Measurements from ENCODE around the gene RAP1B. TPM values are rescaled to one million over a fixed set of nuclear protein-coding genes. Genes with fewer than 3 reads are reported as not detected.
"Not testable (repeated sequence)": the region's sequence is repeated elsewhere in the genome, so short reads cannot be mapped to it uniquely, and the experiment has no call there.

RAP1B gene
- total and polyA plus RNA-seq, 2 donors from 2014 or later, result 102 to 157 TPM

DNA sequence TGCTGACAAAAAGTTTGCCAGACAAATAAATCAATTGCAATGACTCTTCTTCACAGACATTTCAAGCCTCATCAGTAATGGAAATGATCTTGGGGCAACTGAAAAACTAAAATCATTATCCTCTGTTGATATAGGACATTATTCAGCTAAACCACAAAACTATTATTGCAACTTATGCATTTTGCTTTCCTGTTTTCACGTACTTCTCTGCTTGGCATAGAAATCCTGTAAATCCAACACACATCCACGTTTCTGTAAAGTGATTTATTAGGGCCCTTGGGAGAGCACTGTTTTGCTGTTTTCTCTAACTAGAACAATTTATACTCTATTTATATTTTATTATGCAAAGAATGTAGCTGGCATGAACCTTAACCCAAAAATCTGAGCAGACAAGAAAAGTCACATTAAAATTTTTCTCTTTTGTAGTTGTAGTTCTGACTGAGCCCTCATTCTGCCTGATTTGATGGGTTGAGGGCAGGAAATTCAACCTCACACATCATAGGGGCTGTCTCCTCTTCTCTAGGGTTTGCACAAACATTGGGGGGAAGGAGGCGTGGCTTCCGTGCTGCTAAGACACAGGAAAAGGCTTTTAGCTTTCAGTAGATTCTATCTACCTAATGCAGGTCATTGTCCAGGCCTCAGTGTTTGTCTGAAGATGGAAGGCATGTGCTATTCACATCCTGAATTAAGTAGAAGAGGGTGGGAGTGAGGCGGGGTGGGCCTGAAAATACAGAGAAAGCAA is 64.6 kb downstream of the RAP1B start:
- no peak overlapping the region for H3K27ac ChIP-seq (ENCODE audit: low read depth in 2 of 2, low read length in 2 of 2)
- no peak for TF ChIP-seq CTCF (IDR thresholded peaks at IDR 0.05; ENCODE audit: borderline replicate concordance, extremely low read depth, insufficient read depth)
- no peaks in the 10 kb centered on the region for H3K4me1 ChIP-seq (ENCODE audit: control insufficient read depth in 2 of 3, insufficient read depth in 2 of 3, low read depth in 1 of 3, low read length in 3 of 3)
- H3K36me3 ChIP-seq (ENCODE audit: control insufficient read depth in 2 of 3, insufficient read depth in 3 of 3, low read length in 3 of 3), result no peaks in the 10 kb centered on the region
- DNase-seq (peak in 1 of 5 donors; percentile 23), FAIRE-seq (no peak)
- H3K9me3 ChIP-seq (ENCODE audit: control insufficient read depth in 2 of 3, insufficient read depth in 1 of 3, low read length in 3 of 3), result no peaks in the 10 kb centered on the region
- H3K27me3 ChIP-seq (ENCODE audit: control insufficient read depth, insufficient read depth, low read length), result no peaks in the 10 kb centered on the region
- intact Hi-C loops (cut with DNase I), result no loop called here
- H3K9ac ChIP-seq (ENCODE audit: low read length in 3 of 3), result no peak overlapping the region
- no peak overlapping the region for H3K4me3 ChIP-seq (ENCODE audit: low read length in 3 of 3)

DNA sequence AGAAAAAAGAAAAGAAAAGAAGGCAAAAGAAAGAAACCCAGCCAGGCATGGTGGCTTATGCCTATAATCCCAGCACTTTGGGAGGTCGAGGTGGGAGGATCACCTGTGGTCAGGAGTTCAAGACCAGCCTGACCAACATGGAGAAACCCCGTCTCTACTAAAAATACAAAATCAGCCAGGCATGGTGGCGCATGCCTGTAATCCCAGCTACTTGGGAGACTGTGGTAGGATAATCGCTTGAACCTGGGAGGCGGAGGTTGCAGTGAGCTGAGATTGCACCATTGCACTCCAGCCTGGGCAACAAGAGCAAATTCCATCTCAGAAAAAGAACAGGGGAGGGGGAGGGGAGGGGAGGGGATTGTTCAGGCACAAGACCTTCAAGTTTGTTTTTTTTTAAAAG is 66.2 kb downstream of the RAP1B start:
- H3K9ac ChIP-seq (ENCODE audit: low read length in 3 of 3); H3K36me3 ChIP-seq (ENCODE audit: control insufficient read depth in 2 of 3, insufficient read depth in 3 of 3, low read length in 3 of 3); H3K27me3 ChIP-seq (ENCODE audit: control insufficient read depth, insufficient read depth, low read length); DNase-seq; H3K4me3 ChIP-seq (ENCODE audit: low read length in 3 of 3); FAIRE-seq; H3K9me3 ChIP-seq (ENCODE audit: control insufficient read depth in 2 of 3, insufficient read depth in 1 of 3, low read length in 3 of 3); H3K4me1 ChIP-seq (ENCODE audit: control insufficient read depth in 2 of 3, insufficient read depth in 2 of 3, low read depth in 1 of 3, low read length in 3 of 3); intact Hi-C loops (cut with DNase I); H3K27ac ChIP-seq (ENCODE audit: low read depth in 2 of 2, low read length in 2 of 2): not testable (repeated sequence)

GRCh38 chr12:68686262-68686594 is 75.5 kb downstream of the RAP1B start:
- no peak for DNase-seq
- intact Hi-C loops (cut with DNase I), result no loop called here
- Histone ChIP-seq H3K4me1 (ENCODE audit: control insufficient read depth in 2 of 3, insufficient read depth in 2 of 3, low read depth in 1 of 3, low read length in 3 of 3) (peaks cover 0 to 7% (median 4%) of the 10 kb centered on the region in 3 donors), H3K9ac (ENCODE audit: low read length in 3 of 3) (peak overlapping the region; percentile 50 to 93 (median 53)), H3K36me3 (ENCODE audit: control insufficient read depth in 2 of 3, insufficient read depth in 3 of 3, low read length in 3 of 3) (no peaks in the 10 kb centered on the region), H3K9me3 (ENCODE audit: control insufficient read depth in 2 of 3, insufficient read depth in 1 of 3, low read length in 3 of 3) (no peaks in the 10 kb centered on the region), H3K27me3 (ENCODE audit: control insufficient read depth, insufficient read depth, low read length) (no peaks in the 10 kb centered on the region), H3K27ac (ENCODE audit: low read depth in 2 of 2, low read length in 2 of 2) (peak overlapping the region; percentile 75 to 85), H3K4me3 (ENCODE audit: low read length in 3 of 3) (peak overlapping the region; percentile 95 to 99 (median 97))
- TF ChIP-seq CTCF (IDR thresholded peaks at IDR 0.05; ENCODE audit: borderline replicate concordance, extremely low read depth, insufficient read depth), result no peak
- no peak for FAIRE-seq

DNA sequence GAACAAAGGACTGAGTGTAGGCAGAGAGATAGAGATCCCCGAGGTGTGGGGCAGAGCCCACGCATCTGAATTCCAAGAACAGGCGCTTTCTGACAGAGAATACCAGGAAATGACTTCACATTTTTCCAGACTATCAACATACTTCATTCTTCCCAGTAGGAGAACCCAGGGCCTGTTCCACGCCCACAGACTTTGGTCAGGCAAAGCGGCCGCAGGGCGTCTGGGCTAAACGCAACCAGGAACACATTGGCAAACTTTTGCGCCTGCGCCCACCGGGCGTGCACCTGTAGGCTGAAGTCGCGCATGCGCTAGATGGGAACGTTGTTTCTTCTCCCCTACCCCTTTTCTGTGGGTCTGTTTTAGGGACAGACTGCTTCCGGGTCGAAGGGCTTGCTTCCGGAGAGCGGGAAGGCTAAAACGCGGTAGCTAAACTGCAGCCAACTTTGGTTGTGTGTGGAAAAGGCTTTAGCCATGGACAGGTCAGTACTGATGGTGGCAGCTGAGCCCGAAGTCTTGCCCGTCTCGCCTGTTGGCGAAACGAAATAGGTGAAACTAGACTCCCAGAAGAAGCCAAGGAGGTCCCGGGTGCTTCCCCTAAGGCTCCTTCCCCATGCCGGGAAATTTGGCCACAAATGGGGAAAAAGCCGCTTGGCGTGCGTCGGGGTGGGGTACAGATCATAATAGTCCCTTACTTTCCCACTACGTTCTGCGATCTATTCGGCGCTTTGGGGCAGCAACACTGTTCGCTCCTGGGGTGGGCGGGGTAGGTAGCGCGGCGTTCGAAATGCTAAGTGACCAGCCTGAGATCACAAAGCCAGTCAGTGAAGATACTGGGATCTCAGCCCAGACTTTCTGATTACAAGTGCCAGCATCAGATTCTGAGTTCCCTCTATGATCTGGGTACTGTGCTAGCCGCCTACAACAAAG is 76.2 kb downstream of the RAP1B start, which contains the start of gene NUP107:
Gene NUP107, plus strand, starts transcription at position 384 of the 927 bp plus-strand sequence. Its CDS starts 88 bp downstream, at position 472.
- intact Hi-C loops (cut with DNase I), result no loop called here
- Histone ChIP-seq H3K9ac (ENCODE audit: low read length in 3 of 3) (peak within 1 kb of the TSS; percentile 68 to 93 (median 86)), H3K9me3 (ENCODE audit: control insufficient read depth in 2 of 3, insufficient read depth in 1 of 3, low read length in 3 of 3) (no peaks in the 10 kb centered on the region), H3K4me3 (ENCODE audit: low read length in 3 of 3) (peak within 1 kb of the TSS; percentile 95 to 99 (median 97)), H3K27me3 (ENCODE audit: control insufficient read depth, insufficient read depth, low read length) (no peaks in the 10 kb centered on the region), H3K27ac (ENCODE audit: low read depth in 2 of 2, low read length in 2 of 2) (peak within 1 kb of the TSS; percentile 75 to 85), H3K36me3 (ENCODE audit: control insufficient read depth in 2 of 3, insufficient read depth in 3 of 3, low read length in 3 of 3) (no peaks in the 10 kb centered on the region), H3K4me1 (ENCODE audit: control insufficient read depth in 2 of 3, insufficient read depth in 2 of 3, low read depth in 1 of 3, low read length in 3 of 3) (peaks cover 0 to 7% (median 4%) of the 10 kb centered on the region in 3 donors)
- TF ChIP-seq CTCF (IDR thresholded peaks at IDR 0.05; ENCODE audit: borderline replicate concordance, extremely low read depth, insufficient read depth), result no peak
- peak; percentile 99 to 100 (median 99) for DNase-seq
- FAIRE-seq, result peak; percentile 50

Measured in kidney (tissue), 14 donors.